SW480 (cell line): ENCODE measurements around the gene CYRIA.

Experiments
- DNase-seq: peaks from one replicate; pipeline ENCODE4 v3.0.0-alpha.2; 2016; ENCODE audit warnings: low spot score

Gene CYRIA

GRCh38 chr2:16669388-16669787 lies 3.8 kb upstream of the CYRIA start:
- DNase-seq, result no peak

GRCh38 chr2:16666449-16666801 lies 791 bp upstream of the CYRIA start:
- DNase-seq, result no peak

- peak; percentile 21 for DNase-seq
Measured at GRCh38 chr2:16664809-16665747, 556 bp downstream of the CYRIA start.

- DNase-seq, result no peak
Measured at GRCh38 chr2:16664052-16664731, 1.4 kb downstream of the CYRIA start.

- DNase-seq, result no peak
Measured at GRCh38 chr2:16663121-16663905, 2.3 kb downstream of the CYRIA start.

GRCh38 chr2:16661936-16662839 lies 3.4 kb downstream of the CYRIA start:
- DNase-seq, result no peak

- no peak for DNase-seq
Measured at GRCh38 chr2:16661526-16661925, 4.1 kb downstream of the CYRIA start.

GRCh38 chr2:16660556-16660955 lies 5.1 kb downstream of the CYRIA start:
- no peak for DNase-seq

- no peak for DNase-seq
Measured at GRCh38 chr2:16660114-16660513, 5.5 kb downstream of the CYRIA start.

- no peak for DNase-seq
Measured at GRCh38 chr2:16658076-16658739, 7.4 kb downstream of the CYRIA start.

- DNase-seq, result no peak
Measured at GRCh38 chr2:16657671-16658070, 8.0 kb downstream of the CYRIA start.

GRCh38 chr2:16656784-16657391 lies 8.7 kb downstream of the CYRIA start:
- DNase-seq, result no peak

- DNase-seq, result no peak
Measured at GRCh38 chr2:16655905-16656642, 9.6 kb downstream of the CYRIA start.

- no peak for DNase-seq
Measured at GRCh38 chr2:16655445-16655837, 10.2 kb downstream of the CYRIA start.

- DNase-seq, result no peak
Measured at GRCh38 chr2:16654833-16655444, 10.7 kb downstream of the CYRIA start.

- DNase-seq, result no peak
Measured at GRCh38 chr2:16653799-16654198, 11.8 kb downstream of the CYRIA start.

- DNase-seq, result no peak
Measured at GRCh38 chr2:16653083-16653375, 12.6 kb downstream of the CYRIA start.

- DNase-seq, result no peak
Measured at GRCh38 chr2:16652296-16653082, 13.1 kb downstream of the CYRIA start.
